SU-DHL-6 (cell line): ENCODE data around the gene FCHSD2.

Source experiments
- H2AFZ ChIP-seq: fragments of 200-600 bp; sonication (generic); 2 replicates; pipeline ENCODE4 v1.6.1; 2014; ENCODE audit warnings: low read depth, mild to moderate bottlenecking, moderate library complexity, mixed read lengths, antibody characterized with exemption, low read length; ENCODE audit not compliant: severe bottlenecking
- H3F3A ChIP-seq: fragments of 200-600 bp; shearing (Covaris generic); 2 replicates; pipeline ENCODE4 v1.6.0; 2016; ENCODE audit warnings: antibody characterized with exemption, mild to moderate bottlenecking; ENCODE audit not compliant: insufficient read depth
- H3K27ac ChIP-seq: fragments of 200-600 bp; sonication (generic); 2 replicates; pipeline ENCODE4 v1.5.1; 2016; ENCODE audit warnings: low read depth, mild to moderate bottlenecking, low read length, moderate library complexity, mixed read lengths
- H3K27me3 ChIP-seq: fragments of 200-600 bp; sonication (generic), shearing (Covaris generic); 2 replicates; pipeline ENCODE4 v1.6.0; 2014; ENCODE audit warnings: mild to moderate bottlenecking, low read length
- H3K36me3 ChIP-seq: fragments of 200-600 bp; sonication (generic); 2 replicates; pipeline ENCODE4 v1.6.1; 2014; ENCODE audit warnings: mild to moderate bottlenecking, low read length, mixed read lengths
- H3K4me2 ChIP-seq: fragments of 300-600, 200-600 bp; shearing (Covaris generic), sonication (generic); 2 replicates; pipeline ENCODE4 v1.6.0; 2014; ENCODE audit warnings: low read length, low read depth, mild to moderate bottlenecking; ENCODE audit not compliant: poor library complexity, severe bottlenecking
- H3K4me3 ChIP-seq: fragments of 200-600 bp; sonication (generic); 2 replicates; pipeline ENCODE4 v1.5.1; 2014; ENCODE audit warnings: antibody characterized with exemption, low read length, mild to moderate bottlenecking, mixed read lengths; ENCODE audit not compliant: insufficient read depth, poor library complexity, severe bottlenecking
- H3K79me2 ChIP-seq: fragments of 200-600 bp; sonication (generic); 2 replicates; pipeline ENCODE4 v1.6.1; 2014; ENCODE audit warnings: mild to moderate bottlenecking, low read length, moderate library complexity; ENCODE audit not compliant: insufficient read depth
- H3K9ac ChIP-seq: fragments of 200-600 bp; sonication (generic); 2 replicates; pipeline ENCODE4 v1.7.0; 2014; ENCODE audit warnings: mild to moderate bottlenecking, low read length
- H3K9me2 ChIP-seq: fragments of 200-600 bp; sonication (generic); replicated peaks from 2 replicates; pipeline ENCODE4 v1.6.1; 2014; ENCODE audit warnings: low read length; ENCODE audit not compliant: insufficient read depth
- H3K9me3 ChIP-seq: fragments of 200-600 bp; sonication (generic); 2 replicates; pipeline ENCODE4 v1.6.1; 2014; ENCODE audit warnings: low read length, mixed read lengths; ENCODE audit not compliant: insufficient read depth
- H4K20me1 ChIP-seq: fragments of 200-600 bp; sonication (generic); 2 replicates; pipeline ENCODE4 v1.6.1; 2014; ENCODE audit warnings: low read depth, mild to moderate bottlenecking, antibody characterized with exemption, low read length, moderate library complexity, mixed read lengths
- CTCF ChIP-seq: fragments of 200-600 bp; sonication (generic); IDR thresholded peaks from one replicate; pipeline ENCODE4 v1.5.1; 2017; ENCODE audit warnings: antibody characterized with exemption, mild to moderate bottlenecking, low read length, moderate library complexity; ENCODE audit not compliant: insufficient read depth, poor library complexity, severe bottlenecking
- EZH2phosphoT487 ChIP-seq: fragments of 200-600 bp; sonication (generic), shearing (Covaris generic); conservative IDR thresholded peaks from 2 replicates; pipeline ENCODE4 v1.6.1; 2018; ENCODE audit warnings: mild to moderate bottlenecking, antibody characterized with exemption, low read length, moderate library complexity, mixed read lengths

The FCHSD2 gene

DNA sequence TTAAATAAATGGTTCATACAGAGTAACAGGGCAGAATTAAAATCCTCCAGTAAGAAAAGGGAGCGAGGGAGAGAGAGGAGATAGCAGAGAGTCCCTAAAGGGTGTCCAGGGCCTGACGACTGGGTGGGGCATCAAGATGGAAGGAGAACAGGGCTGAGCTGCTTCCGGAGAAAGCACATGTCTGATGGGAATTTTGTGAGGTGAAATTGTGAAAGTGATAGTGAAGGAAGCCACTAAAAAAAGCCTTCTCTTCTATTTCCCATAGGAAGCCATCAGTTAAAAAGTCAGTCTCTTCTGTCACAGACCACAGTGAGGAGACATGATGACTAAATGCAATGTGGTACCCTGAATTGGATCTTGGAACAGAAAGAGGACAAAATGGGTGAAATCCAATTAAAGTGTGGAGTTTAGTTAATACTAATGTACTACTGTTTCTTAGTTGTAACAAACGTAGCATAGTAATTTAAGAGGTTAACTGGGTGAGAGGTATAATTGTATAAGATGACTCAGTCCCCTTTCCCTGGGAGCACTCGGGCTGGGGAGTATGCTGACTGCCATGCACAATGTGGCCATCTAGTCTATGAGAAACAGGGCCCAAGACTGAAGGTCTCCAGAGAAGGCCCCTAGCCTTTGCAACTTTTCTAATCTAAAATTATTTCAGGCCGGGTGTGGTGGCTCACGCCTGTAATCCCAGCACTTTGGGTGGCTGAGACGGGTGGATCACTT is 29.5 kb upstream of the FCHSD2 start:
- no peaks in the 10 kb centered on the region for H3K79me2 ChIP-seq
- H4K20me1 ChIP-seq = no peaks in the 10 kb centered on the region
- H3K9me2 ChIP-seq = no peaks in the 10 kb centered on the region
- no peaks in the 10 kb centered on the region for H3K9me3 ChIP-seq
- no peak overlapping the region for H2AFZ ChIP-seq
- no peak overlapping the region for H3K9ac ChIP-seq
- no peak for TF ChIP-seq CTCF
- no peaks in the 10 kb centered on the region for H3K36me3 ChIP-seq
- no peak overlapping the region for H3K27ac ChIP-seq
- H3K27me3 ChIP-seq = no peaks in the 10 kb centered on the region
- H3K4me3 ChIP-seq = no peak overlapping the region
- H3F3A ChIP-seq = no peaks in the 10 kb centered on the region
- H3K4me2 ChIP-seq = no peak overlapping the region

DNA sequence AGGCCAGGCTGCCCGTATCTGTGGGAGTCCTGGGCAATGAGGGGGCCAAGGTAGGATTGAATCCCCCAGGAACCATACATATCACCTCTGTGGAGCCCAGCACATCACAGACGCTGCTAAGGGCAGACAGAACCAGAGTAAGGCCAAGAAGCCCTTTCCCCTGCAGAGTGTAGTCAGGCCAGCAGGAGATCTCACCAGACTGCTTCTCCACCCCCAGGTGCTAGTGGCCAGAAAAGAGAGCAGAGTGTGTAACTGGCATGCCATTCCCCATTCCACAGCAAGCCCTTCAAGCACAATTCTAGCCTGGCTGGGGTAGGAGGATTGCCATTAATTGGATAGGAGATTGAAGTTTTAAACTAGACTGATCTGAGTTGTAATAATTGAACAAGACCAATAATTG is 28.0 kb upstream of the FCHSD2 start:
- Histone ChIP-seq H2AFZ (no peak overlapping the region), H3K9me3 (no peaks in the 10 kb centered on the region), H3K79me2 (no peaks in the 10 kb centered on the region), H4K20me1 (no peaks in the 10 kb centered on the region), H3K4me3 (no peak overlapping the region), H3F3A (no peaks in the 10 kb centered on the region), H3K9me2 (no peaks in the 10 kb centered on the region), H3K4me2 (no peak overlapping the region), H3K27ac (no peak overlapping the region), H3K27me3 (no peaks in the 10 kb centered on the region), H3K36me3 (no peaks in the 10 kb centered on the region), H3K9ac (no peak overlapping the region)
- TF ChIP-seq EZH2phosphoT487 = no peak
- no peak for TF ChIP-seq CTCF

GRCh38 chr11:73168925-73169579 is 26.9 kb upstream of the FCHSD2 start:
- no peaks in the 10 kb centered on the region for H3K9me3 ChIP-seq
- no peak for TF ChIP-seq CTCF
- no peak for TF ChIP-seq EZH2phosphoT487
- no peak overlapping the region for H3K27ac ChIP-seq
- no peaks in the 10 kb centered on the region for H3F3A ChIP-seq
- no peaks in the 10 kb centered on the region for H4K20me1 ChIP-seq
- no peak overlapping the region for H3K4me3 ChIP-seq
- no peaks in the 10 kb centered on the region for H3K9me2 ChIP-seq
- no peaks in the 10 kb centered on the region for H3K79me2 ChIP-seq
- H3K27me3 ChIP-seq = no peaks in the 10 kb centered on the region
- no peaks in the 10 kb centered on the region for H3K36me3 ChIP-seq
- no peak overlapping the region for H2AFZ ChIP-seq
- H3K9ac ChIP-seq = no peak overlapping the region
- H3K4me2 ChIP-seq = no peak overlapping the region
